ENCODE measurements around the gene TAF5. TPM values are rescaled to one million over a fixed set of nuclear protein-coding genes. Genes with fewer than 3 reads are reported as not detected.
"Not testable (repeated sequence)": the region's sequence is repeated elsewhere in the genome, so short reads cannot be mapped to it uniquely, and the experiment has no call there.

The TAF5 gene
- total RNA-seq, 1 experiment from 2014 or later: 2.5 TPM

DNA sequence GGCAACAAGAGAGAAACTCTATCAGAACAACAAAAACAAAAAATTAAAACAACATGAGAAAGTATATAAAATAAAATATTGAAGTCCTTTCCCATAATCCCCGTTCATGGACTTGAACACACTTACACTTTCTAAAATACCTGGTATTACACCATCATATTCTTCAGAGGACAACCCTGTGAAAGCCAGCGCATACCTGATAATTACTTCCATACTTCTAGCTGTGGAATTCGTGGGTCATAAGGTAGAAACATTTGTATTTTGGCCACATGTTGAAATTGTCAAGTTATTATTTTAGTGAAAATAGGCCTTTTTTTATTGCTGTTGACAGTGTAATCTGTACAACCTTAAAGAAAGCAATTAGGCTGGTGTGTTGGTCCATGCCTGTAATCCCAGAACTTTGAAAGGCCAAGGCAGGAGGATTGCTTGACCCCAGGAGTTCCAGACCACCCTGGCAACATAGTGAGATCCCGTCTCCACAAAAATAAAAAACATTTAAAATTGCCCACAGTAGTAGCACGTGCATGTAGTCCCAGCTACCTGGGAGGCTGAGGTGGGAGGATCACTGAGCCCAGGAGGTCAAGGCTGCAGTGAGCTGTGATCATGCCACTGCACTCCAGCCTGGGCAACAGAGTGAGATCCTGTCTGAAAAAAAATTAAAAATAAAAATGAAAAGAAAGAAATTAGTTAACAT, 11.7 kb upstream of the TAF5 start:
- Mint-ChIP-seq H3K36me3 (ENCODE audit: insufficient read depth, unreplicated experiment) (peaks cover 1% of the 10 kb centered on the region), H3K27ac (ENCODE audit: unreplicated experiment) (no peak overlapping the region), H3K4me3 (ENCODE audit: low read depth, unreplicated experiment) (no peak overlapping the region), H3K27me3 (ENCODE audit: unreplicated experiment) (no peaks in the 10 kb centered on the region), H3K9me3 (ENCODE audit: low read depth, unreplicated experiment) (no peaks in the 10 kb centered on the region), H3K4me1 (ENCODE audit: low read depth, unreplicated experiment) (no peaks in the 10 kb centered on the region)
- CTCF ChIA-PET: no interaction called here
- intact Hi-C loops (cut with micrococcal nuclease; ENCODE audit: unreplicated experiment): no loop called here
- TF ChIP-seq, protein P1, sequence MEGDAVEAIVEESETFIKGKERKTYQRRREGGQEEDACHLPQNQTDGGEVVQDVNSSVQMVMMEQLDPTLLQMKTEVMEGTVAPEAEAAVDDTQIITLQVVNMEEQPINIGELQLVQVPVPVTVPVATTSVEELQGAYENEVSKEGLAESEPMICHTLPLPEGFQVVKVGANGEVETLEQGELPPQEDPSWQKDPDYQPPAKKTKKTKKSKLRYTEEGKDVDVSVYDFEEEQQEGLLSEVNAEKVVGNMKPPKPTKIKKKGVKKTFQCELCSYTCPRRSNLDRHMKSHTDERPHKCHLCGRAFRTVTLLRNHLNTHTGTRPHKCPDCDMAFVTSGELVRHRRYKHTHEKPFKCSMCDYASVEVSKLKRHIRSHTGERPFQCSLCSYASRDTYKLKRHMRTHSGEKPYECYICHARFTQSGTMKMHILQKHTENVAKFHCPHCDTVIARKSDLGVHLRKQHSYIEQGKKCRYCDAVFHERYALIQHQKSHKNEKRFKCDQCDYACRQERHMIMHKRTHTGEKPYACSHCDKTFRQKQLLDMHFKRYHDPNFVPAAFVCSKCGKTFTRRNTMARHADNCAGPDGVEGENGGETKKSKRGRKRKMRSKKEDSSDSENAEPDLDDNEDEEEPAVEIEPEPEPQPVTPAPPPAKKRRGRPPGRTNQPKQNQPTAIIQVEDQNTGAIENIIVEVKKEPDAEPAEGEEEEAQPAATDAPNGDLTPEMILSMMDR (IDR thresholded peaks at IDR 0.05; ENCODE audit: unreplicated experiment): no peak
- BruUV-seq (replicated peaks): no TSS peak
- DNase-seq: no peak

DNA sequence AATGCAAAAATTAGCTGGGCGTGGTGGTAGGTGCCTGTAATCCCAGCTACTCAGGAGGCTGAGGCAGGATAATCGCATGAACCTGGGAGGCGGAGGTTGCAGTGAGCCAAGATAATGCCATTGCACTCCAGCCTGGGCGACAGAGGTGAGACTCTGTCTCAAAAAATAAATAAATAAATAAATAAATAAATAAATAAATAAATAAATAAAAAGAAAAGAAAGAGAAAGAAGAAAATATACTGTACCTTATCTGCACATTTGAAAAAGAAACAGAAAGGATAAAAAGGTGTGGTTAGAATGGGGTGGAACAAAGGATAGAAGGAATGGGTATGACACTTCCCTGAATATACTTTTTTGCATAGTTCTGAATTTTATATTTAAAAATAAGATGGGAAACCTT, 8.3 kb upstream of the TAF5 start:
- BruUV-seq (replicated peaks); intact Hi-C loops (cut with micrococcal nuclease; ENCODE audit: unreplicated experiment); DNase-seq; H3K9me3 Mint-ChIP-seq (ENCODE audit: low read depth, unreplicated experiment); H3K4me3 Mint-ChIP-seq (ENCODE audit: low read depth, unreplicated experiment); H3K4me1 Mint-ChIP-seq (ENCODE audit: low read depth, unreplicated experiment); H3K27ac Mint-ChIP-seq (ENCODE audit: unreplicated experiment); CTCF ChIA-PET; H3K36me3 Mint-ChIP-seq (ENCODE audit: insufficient read depth, unreplicated experiment); H3K27me3 Mint-ChIP-seq (ENCODE audit: unreplicated experiment): not testable (repeated sequence)

DNA sequence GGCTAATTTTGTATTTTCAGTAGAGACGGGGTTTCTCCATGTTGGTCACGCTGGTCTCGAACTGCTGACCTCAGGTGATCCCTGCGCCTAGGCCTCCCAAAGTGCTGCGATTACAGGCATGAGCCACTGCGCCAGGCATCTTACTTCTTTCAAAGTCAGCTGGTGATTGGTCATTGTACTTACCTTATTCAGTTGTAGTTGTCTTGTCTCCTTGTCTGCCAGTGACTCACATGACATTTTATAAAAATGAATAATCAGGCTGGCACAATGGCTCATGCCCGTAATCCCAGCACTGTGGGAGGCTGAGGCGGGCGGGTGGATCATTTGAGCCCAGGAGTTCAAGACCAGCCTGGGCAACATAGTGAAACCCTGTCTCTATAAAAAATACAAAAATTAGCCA, 7.0 kb upstream of the TAF5 start:
- H3K27ac Mint-ChIP-seq (ENCODE audit: unreplicated experiment); BruUV-seq (replicated peaks); H3K27me3 Mint-ChIP-seq (ENCODE audit: unreplicated experiment); H3K4me3 Mint-ChIP-seq (ENCODE audit: low read depth, unreplicated experiment); DNase-seq; H3K36me3 Mint-ChIP-seq (ENCODE audit: insufficient read depth, unreplicated experiment); H3K9me3 Mint-ChIP-seq (ENCODE audit: low read depth, unreplicated experiment); H3K4me1 Mint-ChIP-seq (ENCODE audit: low read depth, unreplicated experiment); intact Hi-C loops (cut with micrococcal nuclease; ENCODE audit: unreplicated experiment): not testable (repeated sequence)
- CTCF ChIA-PET: interaction anchor here (0.5 kb wide), 1 partner anchor 12 kb away, joined by 3 read pairs; no protein-coding TSS in a partner anchor

DNA sequence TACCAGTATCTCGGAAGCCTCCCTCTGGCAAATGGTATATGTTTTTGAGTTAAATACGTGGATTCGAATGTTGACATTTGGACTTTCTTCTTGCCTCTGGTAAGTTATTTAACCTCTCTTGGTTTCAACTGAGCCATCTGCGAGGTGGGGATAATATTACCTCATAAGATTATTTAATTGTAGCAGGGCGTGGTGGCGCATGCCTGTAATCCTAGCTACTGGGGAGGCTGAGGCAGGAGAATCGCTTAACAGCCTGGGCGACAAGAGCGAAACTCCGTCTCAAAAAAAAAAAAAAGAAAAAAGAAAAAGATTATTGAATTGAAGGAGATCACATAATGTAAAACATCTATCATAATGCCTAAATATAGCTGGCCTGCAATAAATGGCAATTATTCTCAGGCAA, 396 bp upstream of the TAF5 start:
- BruUV-seq (replicated peaks): TSS peak; percentile 98
- no peak for DNase-seq
- H3K36me3 Mint-ChIP-seq (ENCODE audit: insufficient read depth, unreplicated experiment): peaks cover 9% of the 10 kb centered on the region
- no peaks in the 10 kb centered on the region for H3K4me1 Mint-ChIP-seq (ENCODE audit: low read depth, unreplicated experiment)
- H3K27me3 Mint-ChIP-seq (ENCODE audit: unreplicated experiment): no peaks in the 10 kb centered on the region
- peak overlapping the region; percentile 70 for H3K4me3 Mint-ChIP-seq (ENCODE audit: low read depth, unreplicated experiment)
- peak overlapping the region; percentile 55 for H3K27ac Mint-ChIP-seq (ENCODE audit: unreplicated experiment)
- CTCF ChIA-PET: interaction anchor here (0.6 to 0.8 kb wide), 3 partner anchors 11 to 29 kb away, joined by 3 to 4 read pairs (median 4); no protein-coding TSS in a partner anchor
- intact Hi-C loops (cut with micrococcal nuclease; ENCODE audit: unreplicated experiment): no loop called here
- TF ChIP-seq, protein P1 (IDR thresholded peaks at IDR 0.05; ENCODE audit: unreplicated experiment): no peak
- no peaks in the 10 kb centered on the region for H3K9me3 Mint-ChIP-seq (ENCODE audit: low read depth, unreplicated experiment)

DNA sequence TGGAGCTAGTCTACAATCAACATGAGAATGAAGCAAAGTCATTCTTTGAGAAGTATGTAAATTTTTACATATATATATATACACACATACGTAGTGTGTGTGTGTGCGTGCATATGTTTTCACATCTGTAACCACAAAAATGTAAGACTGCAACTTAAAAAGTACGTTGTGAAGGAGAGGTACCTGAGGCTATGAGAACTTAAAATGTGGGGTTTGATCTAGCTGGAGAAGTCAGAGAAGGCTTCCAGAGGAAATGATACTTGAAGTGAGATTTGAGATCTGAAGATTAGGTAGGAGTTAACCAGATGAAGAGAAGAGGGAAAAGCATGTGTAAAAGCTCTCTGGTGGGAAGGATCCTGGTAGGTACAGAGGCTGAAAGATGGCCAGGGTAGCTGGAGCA, 5.8 kb downstream of the TAF5 start:
- Mint-ChIP-seq H3K4me1 (ENCODE audit: low read depth, unreplicated experiment) (no peaks in the 10 kb centered on the region), H3K36me3 (ENCODE audit: insufficient read depth, unreplicated experiment) (peaks cover 5% of the 10 kb centered on the region), H3K4me3 (ENCODE audit: low read depth, unreplicated experiment) (no peak overlapping the region), H3K27me3 (ENCODE audit: unreplicated experiment) (no peaks in the 10 kb centered on the region), H3K27ac (ENCODE audit: unreplicated experiment) (no peak overlapping the region), H3K9me3 (ENCODE audit: low read depth, unreplicated experiment) (no peaks in the 10 kb centered on the region)
- TF ChIP-seq, protein P1 (IDR thresholded peaks at IDR 0.05; ENCODE audit: unreplicated experiment): no peak
- CTCF ChIA-PET: interaction anchor here (0.7 kb wide), 1 partner anchor 13 kb away, joined by 3 read pairs; no protein-coding TSS in a partner anchor
- BruUV-seq (replicated peaks): no TSS peak
- DNase-seq: no peak
- intact Hi-C loops (cut with micrococcal nuclease; ENCODE audit: unreplicated experiment): no loop called here
